GM12878 (cell line): ENCODE measurements around the gene MTHFD1L. TPM values are rescaled to one million over a fixed set of nuclear protein-coding genes. Genes with fewer than 3 reads are reported as not detected.

ENCODE experiments used
- ATAC-seq: fragments of 200-7000 bp; cut with Tn5 transposase; 3 replicates; pipeline ENCODE4 v1.9.1; 2020; ENCODE audit warnings: mild to moderate bottlenecking, moderate library complexity
- BruUV-seq: library from RNA; stranded (reverse); fragments of 400-500 nt; replicated peaks from 2 replicates; lab custom pipeline; 2021; lab: Mats Ljungman, UMichigan
- CTCF ChIA-PET: fragments of 300-600 bp; sonication (Branson Sonifier 250); formaldehyde crosslinking; extraction: SDS; loops from one replicate; lab custom pipeline; 2021; ENCODE audit warnings: inconsistent platforms; lab: Yijun Ruan, JAX
- POLR2A ChIA-PET: fragments of 350-600 bp; formaldehyde crosslinking; extraction: SDS; loops from one replicate; lab custom pipeline; 2021; ENCODE audit warnings: inconsistent platforms; lab: Charles Lee
- RAD21 ChIA-PET: fragments of 300-600 bp; sonication (Branson Sonifier 250); formaldehyde crosslinking; loops from one replicate; lab custom pipeline; 2023; ENCODE audit warnings: antibody characterized with exemption; ENCODE audit not compliant: unreplicated experiment; lab: Charles Lee
- SMC1A ChIA-PET: fragments of 300-600 bp; sonication (Branson Sonifier 250); formaldehyde crosslinking; loops from one replicate; lab custom pipeline; 2023; ENCODE audit not compliant: unreplicated experiment, uncharacterized antibody; lab: Charles Lee
- DNase-seq: peaks from one replicate; pipeline ENCODE4 v3.0.0-alpha.2; 2011; ENCODE audit warnings: low read depth, low spot score
- FAIRE-seq: peaks from 3 replicates; lab custom pipeline; 2011; peaks lifted over from hg19 to GRCh38; lab: Jason Lieb, UNC
- H2AFZ ChIP-seq: 2 replicates; pipeline ENCODE4 v1.6.0; 2011; ENCODE audit warnings: low read depth, low read length, control low read depth; ENCODE audit not compliant: control insufficient read depth
- H3K27ac ChIP-seq: 2 replicates; pipeline ENCODE4 v1.5.1; 2011; ENCODE audit warnings: control low read depth; ENCODE audit not compliant: control insufficient read depth, insufficient read depth
- H3K27me3 ChIP-seq, 2 experiments: replicated peaks in 1 of 2; 2 replicates each; pipeline versions ENCODE4 v1.6.0 to v1.6.1; 2011; ENCODE audit warnings: low read length in 1 of 2; ENCODE audit not compliant: control insufficient read depth in 2 of 2, insufficient read depth in 2 of 2
- H3K36me3 ChIP-seq, 2 experiments: 2 replicates each; pipeline ENCODE4 v1.5.1; 2011; ENCODE audit warnings: low read length in 1 of 2; ENCODE audit not compliant: control insufficient read depth in 2 of 2, insufficient read depth in 2 of 2
- H3K4me1 ChIP-seq: 2 replicates; pipeline ENCODE4 v1.6.1; 2011; ENCODE audit warnings: mild to moderate bottlenecking, low read length, moderate library complexity, mixed read lengths; ENCODE audit not compliant: control insufficient read depth, insufficient read depth
- H3K4me2 ChIP-seq: 2 replicates; pipeline ENCODE4 v1.6.0; 2011; ENCODE audit warnings: control low read depth; ENCODE audit not compliant: control insufficient read depth, insufficient read depth
- H3K4me3 ChIP-seq: fragments of 200-600 bp; sonication (generic); 2 replicates; pipeline ENCODE4 v1.5.1; 2016
- H3K79me2 ChIP-seq: 2 replicates; pipeline ENCODE4 v1.6.0; 2011; ENCODE audit warnings: low read length; ENCODE audit not compliant: control insufficient read depth, insufficient read depth
- H3K9ac ChIP-seq: 2 replicates; pipeline ENCODE4 v1.8.0; 2011; ENCODE audit warnings: low read length, control low read depth, mixed read lengths; ENCODE audit not compliant: control insufficient read depth, insufficient read depth
- H3K9me3 ChIP-seq: replicated peaks from 3 replicates; pipeline ENCODE4 v1.5.1; 2011; ENCODE audit warnings: mild to moderate bottlenecking, low read length; ENCODE audit not compliant: control insufficient read depth, insufficient read depth
- H4K20me1 ChIP-seq: 2 replicates; pipeline ENCODE4 v1.6.0; 2011; ENCODE audit not compliant: control insufficient read depth, insufficient read depth
- BCL11A ChIP-seq: IDR thresholded peaks from 2 replicates; pipeline ENCODE4 v1.6.1; 2011; ENCODE audit warnings: low read depth, low read length
- BHLHE40 ChIP-seq, 2 experiments: fragments of 450-650 bp in 1 of 2; IDR thresholded peaks; 2 replicates each; pipeline ENCODE4 v1.6.1; 2011 to 2017; ENCODE audit warnings: low read depth in 2 of 2, borderline replicate concordance in 1 of 2, improper control_type of control experiment in 1 of 2, low read length in 1 of 2, mild to moderate bottlenecking in 1 of 2
- BMI1 ChIP-seq: fragments of 450-650 bp; IDR thresholded peaks from 2 replicates; pipeline ENCODE4 v1.6.1; 2016; ENCODE audit warnings: mild to moderate bottlenecking, moderate library complexity, borderline replicate concordance
- CBX5 ChIP-seq: sonication (generic); IDR thresholded peaks from 2 replicates; pipeline ENCODE4 v1.6.1; 2016; ENCODE audit warnings: low read depth, moderate library complexity, mild to moderate bottlenecking, inconsistent platforms
- KAT2A ChIP-seq: conservative IDR thresholded peaks from 2 replicates; pipeline ENCODE4 v1.6.1; 2011; ENCODE audit warnings: low read depth, low read length; ENCODE audit not compliant: control insufficient read depth
- MEF2A ChIP-seq: IDR thresholded peaks from 2 replicates; pipeline ENCODE4 v1.6.1; 2011; ENCODE audit warnings: low read depth, mild to moderate bottlenecking, low read length, moderate library complexity; ENCODE audit not compliant: insufficient read depth
- NR2C1 ChIP-seq: fragments of 450-650 bp; IDR thresholded peaks from 2 replicates; pipeline ENCODE4 v1.6.1; 2017; ENCODE audit warnings: antibody characterized with exemption, mild to moderate bottlenecking, moderate library complexity
- NR2C2 ChIP-seq: IDR thresholded peaks from 2 replicates; pipeline ENCODE4 v1.6.1; 2011; ENCODE audit warnings: borderline replicate concordance, low read depth; ENCODE audit not compliant: control insufficient read depth, insufficient read length
- NR2F1 ChIP-seq: fragments of 450-650 bp; conservative IDR thresholded peaks from 2 replicates; pipeline ENCODE4 v1.6.1; 2017; ENCODE audit warnings: mild to moderate bottlenecking
- RELA ChIP-seq: fragments of 450-650 bp; IDR thresholded peaks from 2 replicates; pipeline ENCODE4 v1.8.0; 2014; ENCODE audit warnings: borderline replicate concordance; ENCODE audit not compliant: partially characterized antibody
- SPI1 ChIP-seq: IDR thresholded peaks from 2 replicates; pipeline ENCODE4 v1.6.1; 2011; ENCODE audit warnings: low read depth, mild to moderate bottlenecking, low read length, moderate library complexity, borderline replicate concordance; ENCODE audit not compliant: insufficient read depth
- TCF12 ChIP-seq: IDR thresholded peaks from 2 replicates; pipeline ENCODE4 v1.6.1; 2011; ENCODE audit warnings: low read depth, mild to moderate bottlenecking, low read length
- ZBED1 ChIP-seq: IDR thresholded peaks from 2 replicates; pipeline ENCODE4 v1.6.1; 2016; ENCODE audit warnings: borderline replicate concordance
- ZNF217 ChIP-seq: fragments of 450-650 bp; IDR thresholded peaks from 2 replicates; pipeline ENCODE4 v1.6.1; 2017; ENCODE audit warnings: antibody characterized with exemption, mild to moderate bottlenecking
- ZNF622 ChIP-seq: fragments of 450-650 bp; IDR thresholded peaks from 2 replicates; pipeline ENCODE4 v1.6.1; 2017; ENCODE audit warnings: mild to moderate bottlenecking, inconsistent platforms
- WGBS: methylation state at CpG from one replicate; pipeline ENCODE4 v1.1.6; 2016; ENCODE audit warnings: low lambda C conversion rate; ENCODE audit not compliant: insufficient replicate concordance, insufficient coverage; ENCODE audit errors: missing lambda C conversion rate; 5-methylcytosine and 5-hydroxymethylcytosine counted together
- in situ Hi-C: fragments of 300-500 bp; cut with MboI; formaldehyde crosslinking; loops from 9 replicates; pipeline ENCODE4 v1.14.3; 2018; ENCODE audit warnings: mixed read lengths
- intact Hi-C: fragments of 100-400 bp; cut with micrococcal nuclease; formaldehyde crosslinking; loops from one replicate; pipeline ENCODE4 v1.14.2; 2022; ENCODE audit not compliant: unreplicated experiment
- polyA plus RNA-seq, 11 experiments: library from polyadenylated mRNA; depleted of rRNA in 4 of 11; unstranded in 6 of 11; stranded (reverse) in 5 of 11; fragments of >200 nt; fragmentation: Nextera tagmentation in 4 of 11; fragmentation: Illumina TruSeq in 1 of 11; extraction: Ambion mirVana in 4 of 11; extraction: Trizol in 1 of 11; gene quantifications; 1 replicate in 1 of 11; 2 replicates in 10 of 11; pipeline versions ENCODE4 v1.2.1 to v1.2.3, GENCODE V29; 2011 to 2016; ENCODE audit warnings: inconsistent platforms in 2 of 11, missing spikeins in 2 of 11, low read depth in 1 of 11
- total RNA-seq, 4 experiments: library from RNA; depleted of rRNA in 3 of 4; stranded (reverse); fragments of >200 nt in 3 of 4; fragmentation: Illumina TruSeq in 1 of 4; extraction: Trizol in 1 of 4; gene quantifications; 2 replicates each; pipeline versions ENCODE4 v1.2.1 to v1.2.3, GENCODE V29; 2013 to 2021
- TF ChIP-seq, protein P1 (sequence below): fragments of 450-650 bp; IDR thresholded peaks from 2 replicates; pipeline ENCODE4 v1.6.1; 2017; ENCODE audit warnings: mild to moderate bottlenecking, moderate library complexity

The MTHFD1L gene
- total and polyA plus RNA-seq, 10 of the 15 experiments (the other 5 are each of a cell fraction or from before 2014, with no cell fraction given), result 11.7 to 75.5 (median 28.8) TPM

DNA sequence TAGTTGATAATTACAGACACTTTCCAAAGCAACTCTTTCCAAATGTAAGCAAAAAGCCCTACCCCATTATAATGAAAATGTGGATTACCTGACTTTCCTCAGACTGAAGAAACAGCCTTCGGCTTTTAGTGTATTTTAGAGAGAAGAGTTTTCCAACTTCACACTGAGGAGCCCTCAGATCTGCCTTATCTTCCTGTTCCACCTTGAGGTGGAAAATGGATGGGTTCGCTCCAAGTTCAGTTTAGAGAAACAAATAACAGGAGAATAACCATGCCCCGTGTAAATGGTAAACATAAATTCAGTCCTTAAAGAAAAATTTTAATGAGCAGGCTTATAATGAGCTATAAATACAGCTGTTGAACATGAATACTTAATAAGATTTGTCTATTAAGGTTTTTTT is 21.1 kb upstream of the MTHFD1L start:
- H3K4me3 ChIP-seq, result no peak overlapping the region
- no peaks in the 10 kb centered on the region for H3K9me3 ChIP-seq
- whole genome bisulfite sequencing, result 75% methylated on average over 3 of the region's 3 CpGs
- ChIA-PET CTCF (no interaction called here), POLR2A (no interaction called here), RAD21 (no interaction called here), SMC1A (interaction anchor here (0.6 to 1.2 kb wide), 3 partner anchors 43 to 275 kb away, joined by 3 read pairs; no protein-coding TSS in a partner anchor)
- no peak overlapping the region for H3K4me2 ChIP-seq
- no peaks in the 10 kb centered on the region for H3K4me1 ChIP-seq
- H3K36me3 ChIP-seq, result no peaks in the 10 kb centered on the region
- intact Hi-C loops, result no loop called here
- no peak for TF ChIP-seq MEF2A
- no peak for TF ChIP-seq BMI1
- no peak for TF ChIP-seq NR2C2
- no peak for TF ChIP-seq CBX5
- TF ChIP-seq NR2C1, result no peak
- no peak for TF ChIP-seq KAT2A
- TF ChIP-seq ZNF217, result no peak
- H3K27me3 ChIP-seq, result no peaks in the 10 kb centered on the region
- H3K27ac ChIP-seq, result no peak overlapping the region
- in situ Hi-C loops, result no loop called here
- FAIRE-seq (no peak), DNase-seq (no peak), ATAC-seq (no peak)
- H4K20me1 ChIP-seq, result no peaks in the 10 kb centered on the region
- H3K9ac ChIP-seq, result no peak overlapping the region
- no peaks in the 10 kb centered on the region for H3K79me2 ChIP-seq
- no peak overlapping the region for H2AFZ ChIP-seq
- no TSS peak for BruUV-seq

DNA sequence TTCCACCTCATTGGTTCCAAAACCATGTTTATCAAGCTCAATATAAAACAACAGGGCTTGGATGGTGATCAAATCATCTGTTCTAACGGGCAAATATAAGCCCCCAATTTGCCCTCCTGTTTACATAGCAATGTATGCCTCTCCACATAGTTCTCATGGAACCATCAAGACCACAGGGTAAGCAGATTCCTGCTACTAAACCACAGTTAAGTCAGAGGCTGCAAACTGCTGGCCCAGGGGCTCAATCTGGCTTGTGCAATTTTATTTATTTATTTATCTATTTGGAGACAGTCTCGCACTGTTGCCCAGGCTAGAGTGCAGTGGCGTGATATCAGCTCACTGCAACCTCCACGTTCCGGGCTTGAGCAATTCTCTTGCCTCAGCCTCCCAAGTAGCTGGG is 18.9 kb upstream of the MTHFD1L start:
- no TSS peak for BruUV-seq
- Histone ChIP-seq H3K9me3 (no peaks in the 10 kb centered on the region), H3K9ac (no peak overlapping the region), H4K20me1 (no peaks in the 10 kb centered on the region), H3K4me3 (no peak overlapping the region), H3K79me2 (no peaks in the 10 kb centered on the region), H2AFZ (no peak overlapping the region), H3K27me3 (no peaks in the 10 kb centered on the region), H3K4me2 (no peak overlapping the region), H3K27ac (no peak overlapping the region), H3K36me3 (no peaks in the 10 kb centered on the region), H3K4me1 (no peaks in the 10 kb centered on the region)
- DNase-seq (no peak), ATAC-seq (no peak), FAIRE-seq (no peak)
- ChIA-PET RAD21 (no interaction called here), POLR2A (no interaction called here), CTCF (no interaction called here), SMC1A (no interaction called here)
- intact Hi-C loops (no loop called here), in situ Hi-C loops (no loop called here)
- WGBS, result 85% methylated on average over 5 of the region's 5 CpGs
- TF ChIP-seq NR2F1 (no peak), RELA (no peak), BHLHE40 (IDR thresholded peaks at IDR 0.05; ENCODE audit: borderline replicate concordance in 1 of 2, low read depth in 2 of 2, low read length in 1 of 2) (no peak), BMI1 (no peak), TCF12 (no peak), BCL11A (no peak), SPI1 (no peak), ZNF217 (no peak), ZNF622 (no peak), ZBED1 (no peak)
- TF ChIP-seq, protein P1, sequence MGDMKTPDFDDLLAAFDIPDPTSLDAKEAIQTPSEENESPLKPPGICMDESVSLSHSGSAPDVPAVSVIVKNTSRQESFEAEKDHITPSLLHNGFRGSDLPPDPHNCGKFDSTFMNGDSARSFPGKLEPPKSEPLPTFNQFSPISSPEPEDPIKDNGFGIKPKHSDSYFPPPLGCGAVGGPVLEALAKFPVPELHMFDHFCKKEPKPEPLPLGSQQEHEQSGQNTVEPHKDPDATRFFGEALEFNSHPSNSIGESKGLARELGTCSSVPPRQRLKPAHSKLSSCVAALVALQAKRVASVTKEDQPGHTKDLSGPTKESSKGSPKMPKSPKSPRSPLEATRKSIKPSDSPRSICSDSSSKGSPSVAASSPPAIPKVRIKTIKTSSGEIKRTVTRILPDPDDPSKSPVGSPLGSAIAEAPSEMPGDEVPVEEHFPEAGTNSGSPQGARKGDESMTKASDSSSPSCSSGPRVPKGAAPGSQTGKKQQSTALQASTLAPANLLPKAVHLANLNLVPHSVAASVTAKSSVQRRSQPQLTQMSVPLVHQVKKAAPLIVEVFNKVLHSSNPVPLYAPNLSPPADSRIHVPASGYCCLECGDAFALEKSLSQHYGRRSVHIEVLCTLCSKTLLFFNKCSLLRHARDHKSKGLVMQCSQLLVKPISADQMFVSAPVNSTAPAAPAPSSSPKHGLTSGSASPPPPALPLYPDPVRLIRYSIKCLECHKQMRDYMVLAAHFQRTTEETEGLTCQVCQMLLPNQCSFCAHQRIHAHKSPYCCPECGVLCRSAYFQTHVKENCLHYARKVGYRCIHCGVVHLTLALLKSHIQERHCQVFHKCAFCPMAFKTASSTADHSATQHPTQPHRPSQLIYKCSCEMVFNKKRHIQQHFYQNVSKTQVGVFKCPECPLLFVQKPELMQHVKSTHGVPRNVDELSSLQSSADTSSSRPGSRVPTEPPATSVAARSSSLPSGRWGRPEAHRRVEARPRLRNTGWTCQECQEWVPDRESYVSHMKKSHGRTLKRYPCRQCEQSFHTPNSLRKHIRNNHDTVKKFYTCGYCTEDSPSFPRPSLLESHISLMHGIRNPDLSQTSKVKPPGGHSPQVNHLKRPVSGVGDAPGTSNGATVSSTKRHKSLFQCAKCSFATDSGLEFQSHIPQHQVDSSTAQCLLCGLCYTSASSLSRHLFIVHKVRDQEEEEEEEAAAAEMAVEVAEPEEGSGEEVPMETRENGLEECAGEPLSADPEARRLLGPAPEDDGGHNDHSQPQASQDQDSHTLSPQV, result no peak
